HG03342 (cell line): Measurements from ENCODE around the gene STRIP2.
"Not testable (repeated sequence)": the region's sequence is repeated elsewhere in the genome, so short reads cannot be mapped to it uniquely, and the experiment has no call there.

ENCODE experiments used
- ATAC-seq: cut with Tn5 transposase; IDR thresholded peaks from one replicate; pipeline ENCODE4 v1.9.1; 2021; ENCODE audit warnings: mild to moderate bottlenecking, moderate library complexity; ENCODE audit not compliant: unreplicated experiment

The STRIP2 gene

GRCh38 chr7:129452589-129453231 is 18.5 kb downstream of the STRIP2 start:
- ATAC-seq = no peak

DNA sequence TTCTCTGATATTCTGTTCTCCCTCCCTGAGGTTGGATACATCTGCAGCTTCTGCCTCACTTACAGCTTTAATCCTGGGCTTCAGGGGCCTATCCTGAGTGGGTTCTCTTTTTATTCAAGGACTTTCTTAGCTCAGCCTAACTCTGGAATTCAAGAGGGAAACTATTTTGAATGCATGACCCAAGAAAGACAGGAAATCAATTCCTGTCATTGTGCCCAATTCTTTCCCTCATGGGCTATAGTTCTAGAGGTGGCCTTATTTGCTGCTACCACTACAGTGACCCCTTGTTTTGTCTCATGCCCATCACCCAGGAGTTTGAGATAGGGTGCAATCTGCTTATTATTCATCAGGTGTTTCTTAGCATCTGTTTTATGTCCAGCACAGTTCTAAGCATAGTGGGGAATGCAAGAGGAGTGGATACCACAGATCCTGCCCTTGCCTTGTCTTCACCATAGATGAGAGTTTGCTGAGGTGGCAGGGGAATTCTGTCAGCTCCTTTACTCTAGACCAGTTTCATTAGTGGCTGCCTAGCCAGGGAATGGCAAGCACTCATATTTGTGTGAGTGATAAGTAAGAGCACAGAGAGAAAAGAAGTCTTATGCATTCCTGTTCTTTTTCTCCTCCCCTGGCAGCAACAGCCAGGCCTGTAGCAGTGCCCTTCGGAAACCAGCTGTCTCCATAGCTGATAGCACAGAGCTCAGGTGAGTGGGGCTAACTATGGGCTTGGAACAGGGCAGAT is 19.4 kb downstream of the STRIP2 start:
- no peak for ATAC-seq

- ATAC-seq = no peak
Measured at GRCh38 chr7:129454249-129454551, 20.0 kb downstream of the STRIP2 start.

- no peak for ATAC-seq
Measured at GRCh38 chr7:129456421-129456820, 22.2 kb downstream of the STRIP2 start.

- no peak for ATAC-seq
Measured at GRCh38 chr7:129457101-129457500, 22.9 kb downstream of the STRIP2 start.

GRCh38 chr7:129458171-129458570 is 23.9 kb downstream of the STRIP2 start:
- ATAC-seq = no peak

DNA sequence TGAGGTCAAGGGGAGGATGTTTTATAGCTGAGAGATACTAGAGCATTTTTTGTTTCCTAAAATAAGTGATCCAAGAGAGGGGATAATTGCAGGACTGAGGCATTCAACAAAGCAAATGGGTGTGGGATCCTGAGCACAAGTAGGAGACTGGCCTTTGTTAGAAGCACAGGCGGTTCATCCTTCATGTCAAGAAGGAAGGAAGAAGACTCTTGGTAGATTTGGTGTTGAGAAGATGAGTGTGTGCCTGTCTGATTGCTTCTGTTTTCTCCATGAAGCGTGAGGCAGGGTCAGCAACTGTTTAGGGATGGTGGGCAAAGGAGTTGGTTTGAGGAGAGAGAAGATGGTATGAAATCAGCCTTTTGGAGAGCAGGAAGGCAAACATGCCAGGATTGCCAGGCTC is 27.6 kb downstream of the STRIP2 start:
- no peak for ATAC-seq

- no peak for ATAC-seq
Measured at GRCh38 chr7:129462420-129462819, 28.2 kb downstream of the STRIP2 start.

DNA sequence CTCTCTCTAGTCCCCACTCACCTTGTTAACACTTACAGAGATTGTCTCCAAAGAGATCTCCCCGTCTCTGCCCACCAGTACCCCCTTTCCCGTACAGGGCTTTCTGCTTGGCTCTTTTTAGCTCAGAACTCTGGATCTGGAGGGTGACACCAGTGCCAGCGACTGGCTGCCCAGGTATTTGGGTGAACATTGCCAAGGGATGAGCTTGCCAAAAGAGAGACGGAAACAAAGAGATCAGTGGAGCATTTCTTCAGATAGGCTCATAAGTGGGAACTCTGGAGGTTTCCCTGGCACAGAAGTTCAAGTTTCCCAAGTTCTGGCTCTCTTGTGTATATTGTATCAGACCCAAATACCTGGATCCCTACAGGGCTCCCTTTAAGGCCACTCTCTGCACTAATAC is 30.0 kb downstream of the STRIP2 start:
- no peak for ATAC-seq

GRCh38 chr7:129465080-129465479 is 30.8 kb downstream of the STRIP2 start:
- no peak for ATAC-seq

- no peak for ATAC-seq
Measured at GRCh38 chr7:129466796-129467195, 32.6 kb downstream of the STRIP2 start.

DNA sequence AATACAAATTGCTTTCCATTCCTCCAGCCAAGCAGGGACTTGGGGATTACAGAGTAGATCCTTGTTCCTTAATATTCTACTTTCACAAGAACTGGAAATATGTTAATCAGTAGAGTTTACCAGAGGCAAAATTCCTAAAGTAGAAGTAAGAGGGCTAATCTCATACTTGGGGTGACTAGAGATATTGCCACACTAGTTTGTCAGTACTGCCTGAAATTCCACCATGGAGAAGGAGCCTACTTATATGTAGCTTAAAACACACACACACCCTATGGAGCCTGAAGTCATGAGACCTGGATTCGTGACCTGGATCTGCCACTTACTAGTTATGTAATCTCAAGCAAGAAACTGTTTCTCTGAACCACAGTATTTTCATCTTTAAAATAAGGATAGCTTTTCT is 33.9 kb downstream of the STRIP2 start:
- no peak for ATAC-seq

DNA sequence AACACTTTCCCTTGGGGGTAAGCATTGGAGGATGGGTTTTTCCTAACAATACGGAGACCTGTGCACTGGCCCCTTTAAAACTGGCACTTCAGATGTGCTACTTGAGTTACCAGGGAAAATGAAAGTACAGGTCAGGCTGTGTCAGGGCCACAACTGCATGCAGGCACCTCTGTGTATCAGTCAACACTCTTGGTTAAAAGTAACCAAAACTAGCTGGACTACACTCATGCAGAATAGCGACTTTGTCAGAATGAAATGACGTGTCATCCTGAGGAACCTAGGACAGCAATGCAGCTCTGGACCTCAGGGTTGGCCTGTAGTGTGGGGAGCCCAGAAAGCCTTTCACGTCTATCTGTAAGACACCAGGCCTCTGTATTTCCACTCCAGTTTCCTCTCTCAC is 34.3 kb downstream of the STRIP2 start:
- ATAC-seq = no peak

DNA sequence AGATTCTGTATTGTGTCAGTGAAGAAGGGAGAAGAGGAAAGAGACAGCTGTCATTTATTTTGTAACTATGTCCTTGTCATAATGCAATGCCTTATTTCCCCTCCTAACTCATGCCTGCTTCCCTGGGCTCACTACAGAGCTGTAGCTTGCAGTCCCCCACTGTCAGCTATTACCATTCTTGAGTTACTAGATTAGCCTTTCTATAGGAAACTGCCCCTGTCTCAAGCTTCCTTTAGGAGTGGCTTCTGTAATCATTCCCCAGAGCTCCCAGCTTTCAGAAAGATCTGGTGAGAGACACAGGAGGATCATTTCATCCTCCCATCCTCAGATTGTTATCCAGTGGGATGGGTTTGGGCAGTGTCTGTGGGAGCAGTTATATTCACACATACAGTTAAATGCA is 35.7 kb downstream of the STRIP2 start:
- no peak for ATAC-seq

DNA sequence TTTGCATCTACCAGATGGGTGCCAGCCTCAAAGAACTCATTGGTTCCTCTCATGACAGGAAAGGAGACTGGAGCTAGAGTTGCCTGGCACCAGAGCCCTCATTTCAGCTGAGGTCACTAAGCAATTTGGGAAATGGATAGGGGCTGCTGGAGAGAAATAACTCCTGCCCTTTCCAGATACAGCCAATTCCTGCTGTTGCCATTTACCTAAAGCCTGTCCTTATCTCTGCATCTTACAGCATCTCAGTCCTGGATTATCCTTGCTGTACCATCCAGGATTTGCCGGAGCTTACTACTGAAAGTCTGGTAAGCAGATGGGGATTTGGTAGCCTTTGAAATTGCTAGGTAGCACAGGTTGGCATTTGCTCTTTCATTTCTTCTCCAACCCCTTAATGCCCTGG is 36.2 kb downstream of the STRIP2 start:
- ATAC-seq = no peak

DNA sequence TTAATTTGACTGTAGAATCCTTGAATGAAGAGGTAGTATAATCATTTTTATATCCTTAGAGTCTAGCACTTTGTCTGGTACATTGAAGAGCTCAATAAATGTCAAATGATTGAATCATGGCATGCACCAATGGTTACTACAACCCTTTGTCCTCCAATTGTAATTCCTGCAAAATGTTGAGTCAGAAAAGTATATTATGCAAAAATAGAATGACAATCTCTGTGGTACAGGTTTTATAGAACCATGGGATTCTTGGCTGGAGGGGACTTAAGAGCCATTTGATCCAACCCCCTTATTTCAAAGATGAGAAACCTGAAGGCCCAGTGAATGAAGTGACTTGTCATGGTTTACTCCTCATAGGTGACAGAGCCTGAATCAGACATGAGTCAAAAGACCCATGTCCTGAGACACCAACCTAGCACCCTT is 37.2 kb downstream of the STRIP2 start:
- no peak for ATAC-seq

DNA sequence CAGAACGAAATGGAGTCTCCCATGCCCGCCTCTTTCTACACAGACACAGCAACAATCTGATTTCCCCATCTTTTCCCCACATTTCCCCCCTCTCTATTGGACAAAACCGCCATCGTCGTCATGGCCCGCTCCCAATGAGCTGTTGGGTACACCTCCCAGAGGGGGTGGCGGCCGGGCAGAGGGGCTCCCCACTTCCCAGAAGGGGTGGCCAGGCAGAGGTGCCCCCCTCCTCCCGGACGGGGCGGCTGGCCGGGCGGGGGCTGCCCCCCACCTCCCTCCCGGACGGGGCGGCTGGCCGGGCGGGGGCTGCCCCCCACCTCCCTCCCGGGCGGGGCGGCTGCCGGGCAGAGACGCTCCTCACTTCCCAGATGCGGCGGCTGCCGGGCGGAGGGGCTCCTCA is 41.7 kb downstream of the STRIP2 start:
- ATAC-seq = not testable (repeated sequence)

DNA sequence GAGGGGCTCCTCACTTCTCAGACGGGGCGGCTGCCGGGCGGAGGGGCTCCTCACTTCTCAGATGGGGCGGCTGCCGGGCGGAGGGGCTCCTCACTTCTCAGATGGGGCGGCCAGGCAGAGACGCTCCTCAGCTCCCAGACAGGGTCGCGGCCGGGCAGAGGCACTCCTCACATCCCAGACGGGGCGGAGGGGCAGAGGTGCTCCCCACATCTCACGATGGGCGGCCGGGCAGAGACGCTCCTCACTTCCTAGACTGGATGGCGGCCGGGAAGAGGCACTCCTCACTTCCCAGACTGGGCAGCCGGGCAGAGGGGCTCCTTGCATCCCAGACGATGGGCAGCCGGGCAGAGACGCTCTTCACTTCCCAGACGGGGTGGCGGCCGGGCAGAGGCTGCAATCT is 42.2 kb downstream of the STRIP2 start:
- ATAC-seq = not testable (repeated sequence)

GRCh38 chr7:129479831-129480230 is 45.6 kb downstream of the STRIP2 start:
- ATAC-seq = no peak

GRCh38 chr7:129480674-129481363 is 46.6 kb downstream of the STRIP2 start:
- ATAC-seq = no peak

GRCh38 chr7:129481376-129481775 is 47.1 kb downstream of the STRIP2 start:
- not testable (repeated sequence) for ATAC-seq

- no peak for ATAC-seq
Measured at GRCh38 chr7:129482781-129483180, 48.5 kb downstream of the STRIP2 start.
